ENCODE measurements around the gene CRB3.

Gene CRB3

GRCh38 chr19:6433165-6433564 lies 30.9 kb upstream of the CRB3 start:
- no peak for DNase-seq (ENCODE audit: low spot score)

DNA sequence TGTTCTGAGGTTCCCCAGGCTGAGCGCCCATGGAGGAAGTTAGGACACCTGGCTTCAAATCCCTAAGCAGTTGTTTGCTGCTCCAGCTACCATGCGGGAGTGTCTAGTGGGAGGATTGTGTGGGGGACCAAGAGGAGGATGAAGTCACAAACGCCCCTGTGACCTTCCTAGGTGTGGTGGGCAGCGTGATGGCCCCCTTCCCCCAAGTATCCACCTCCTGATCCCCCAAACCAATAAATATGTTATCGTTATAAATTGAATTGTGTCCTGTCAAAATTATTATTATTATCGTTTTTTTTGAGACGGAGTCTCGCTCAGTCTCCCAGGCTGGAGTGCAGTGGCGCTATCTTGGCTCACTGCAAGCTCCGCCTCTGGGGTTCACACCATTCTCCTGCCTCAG lies 30.4 kb upstream of the CRB3 start, which contains the start of gene SLC25A41:
Gene SLC25A41, minus strand, starts transcription at position 101 of the 400 bp plus-strand sequence. Its CDS starts 70 bp downstream, at position 31.
- DNase-seq (ENCODE audit: low spot score): no peak

GRCh38 chr19:6439743-6440142 lies 24.3 kb upstream of the CRB3 start:
- DNase-seq (ENCODE audit: low spot score): no peak

- no peak for DNase-seq (ENCODE audit: low spot score)
Measured at GRCh38 chr19:6440905-6441304, 23.2 kb upstream of the CRB3 start.

GRCh38 chr19:6442087-6442688 lies 21.9 kb upstream of the CRB3 start:
- DNase-seq (ENCODE audit: low spot score): no peak

DNA sequence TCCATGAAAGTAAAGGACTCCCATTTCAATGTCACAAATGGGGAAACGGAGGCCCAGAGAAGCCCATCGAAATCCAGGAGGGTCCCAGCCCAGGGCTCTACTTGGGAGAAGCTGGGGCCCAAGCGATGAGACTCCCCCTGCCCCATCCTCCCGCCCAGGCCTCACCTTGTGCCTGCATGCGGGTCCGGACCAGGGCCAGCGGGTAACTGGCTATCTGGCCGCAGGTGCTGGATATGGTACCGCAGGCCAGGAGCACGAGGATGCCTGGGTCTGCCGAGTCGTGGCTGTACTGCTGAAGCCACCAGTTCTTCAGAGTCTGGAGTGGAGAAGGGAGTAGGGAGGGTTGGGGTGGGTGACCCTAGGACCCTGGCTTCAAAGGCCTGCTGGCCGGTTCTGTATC lies 20.1 kb upstream of the CRB3 start:
- DNase-seq (ENCODE audit: low spot score): no peak

- DNase-seq (ENCODE audit: low spot score): no peak
Measured at GRCh38 chr19:6446452-6446851, 17.6 kb upstream of the CRB3 start.

- DNase-seq (ENCODE audit: low spot score): no peak
Measured at GRCh38 chr19:6448045-6448444, 16.0 kb upstream of the CRB3 start.

- DNase-seq (ENCODE audit: low spot score): no peak
Measured at GRCh38 chr19:6450166-6450565, 13.9 kb upstream of the CRB3 start.

- no peak for DNase-seq (ENCODE audit: low spot score)
Measured at GRCh38 chr19:6451583-6452222, 12.4 kb upstream of the CRB3 start.

DNA sequence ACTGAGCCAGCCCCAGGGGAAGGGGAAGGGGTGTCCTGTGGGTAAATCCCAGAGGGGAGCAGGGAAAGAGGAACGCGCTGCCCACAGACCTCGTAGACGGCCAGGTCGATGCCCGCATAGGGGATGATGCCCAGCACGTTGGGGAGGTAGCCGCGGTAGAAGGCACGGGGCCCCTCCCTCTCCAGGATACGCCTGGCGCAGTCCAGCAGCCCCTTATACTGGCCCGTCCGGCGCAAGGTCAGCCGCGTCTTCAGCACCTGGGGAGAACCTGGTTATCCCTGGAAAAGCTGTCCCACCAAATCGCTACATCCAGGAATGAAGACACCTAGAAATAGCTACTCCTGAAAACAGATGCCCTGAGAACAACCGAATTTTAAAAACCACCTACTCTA lies 11.9 kb upstream of the CRB3 start:
- DNase-seq (ENCODE audit: low spot score): no peak

- DNase-seq (ENCODE audit: low spot score): no peak
Measured at GRCh38 chr19:6452899-6453298, 11.2 kb upstream of the CRB3 start.

DNA sequence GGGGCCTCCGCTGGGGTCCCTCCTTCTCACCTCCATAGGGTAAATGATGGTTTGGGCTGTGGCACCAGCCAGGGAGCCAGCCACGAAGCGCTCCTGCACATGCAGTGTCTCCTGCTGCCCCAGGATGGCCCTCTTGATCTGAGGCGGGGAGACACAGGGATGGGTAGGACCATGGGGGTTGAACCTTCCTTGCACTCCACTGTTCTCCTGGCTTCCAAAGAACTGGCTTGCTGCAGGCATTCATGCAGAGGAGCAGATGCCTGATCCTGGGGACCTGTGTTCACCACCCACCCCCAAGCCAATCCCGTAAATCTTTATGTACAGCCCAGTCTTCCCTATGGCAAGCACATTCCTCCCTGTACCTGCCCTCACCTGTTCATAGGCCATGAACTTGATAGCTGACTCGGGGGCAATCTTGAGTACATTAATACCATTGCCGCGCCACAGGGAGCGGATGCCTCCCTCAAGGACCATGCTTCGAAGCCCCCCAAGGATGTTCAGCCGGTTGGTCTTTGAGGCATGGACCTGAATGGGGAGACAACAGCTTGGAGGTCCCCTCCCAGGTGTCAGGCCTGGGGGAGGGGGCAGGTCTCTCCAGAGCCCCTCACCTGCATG lies 10.0 kb upstream of the CRB3 start:
- DNase-seq (ENCODE audit: low spot score): no peak

GRCh38 chr19:6455924-6456323 lies 8.1 kb upstream of the CRB3 start:
- no peak for DNase-seq (ENCODE audit: low spot score)

DNA sequence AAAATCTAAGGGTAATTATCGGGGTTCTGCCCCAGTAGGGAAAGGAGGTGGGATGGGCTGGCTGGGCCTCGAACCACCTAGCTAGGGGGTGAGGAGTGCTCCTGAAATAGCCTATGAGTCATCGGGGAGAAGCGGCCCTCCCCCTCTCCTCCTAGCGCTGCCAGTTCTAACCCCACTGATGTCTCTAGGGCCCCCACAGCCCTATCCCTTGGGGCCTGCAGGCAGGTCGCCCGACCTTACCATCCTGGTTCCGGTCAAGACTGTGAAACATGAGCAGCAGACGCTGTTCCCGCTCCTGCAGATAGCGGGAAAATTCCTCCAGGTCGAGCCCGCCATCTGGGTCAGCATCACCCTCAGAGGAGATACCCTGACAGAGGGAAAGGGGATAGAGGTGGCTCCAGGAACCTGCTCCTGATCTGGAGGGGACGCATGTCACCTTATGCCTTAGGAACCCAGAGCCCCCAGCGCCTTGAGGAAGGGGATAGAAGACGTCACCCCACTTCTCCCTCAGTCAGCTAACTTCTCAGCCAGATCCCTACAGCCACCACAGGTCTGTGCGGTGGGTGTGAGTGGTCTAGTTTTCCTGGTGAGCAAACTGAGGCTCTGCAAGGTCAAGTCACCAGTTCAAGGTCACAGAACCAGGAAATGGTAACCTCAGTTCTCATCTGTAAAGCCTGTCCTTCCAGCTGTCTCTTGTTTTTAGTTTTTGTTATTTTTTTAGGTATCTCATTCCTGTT lies 5.9 kb upstream of the CRB3 start:
- DNase-seq (ENCODE audit: low spot score): no peak

DNA sequence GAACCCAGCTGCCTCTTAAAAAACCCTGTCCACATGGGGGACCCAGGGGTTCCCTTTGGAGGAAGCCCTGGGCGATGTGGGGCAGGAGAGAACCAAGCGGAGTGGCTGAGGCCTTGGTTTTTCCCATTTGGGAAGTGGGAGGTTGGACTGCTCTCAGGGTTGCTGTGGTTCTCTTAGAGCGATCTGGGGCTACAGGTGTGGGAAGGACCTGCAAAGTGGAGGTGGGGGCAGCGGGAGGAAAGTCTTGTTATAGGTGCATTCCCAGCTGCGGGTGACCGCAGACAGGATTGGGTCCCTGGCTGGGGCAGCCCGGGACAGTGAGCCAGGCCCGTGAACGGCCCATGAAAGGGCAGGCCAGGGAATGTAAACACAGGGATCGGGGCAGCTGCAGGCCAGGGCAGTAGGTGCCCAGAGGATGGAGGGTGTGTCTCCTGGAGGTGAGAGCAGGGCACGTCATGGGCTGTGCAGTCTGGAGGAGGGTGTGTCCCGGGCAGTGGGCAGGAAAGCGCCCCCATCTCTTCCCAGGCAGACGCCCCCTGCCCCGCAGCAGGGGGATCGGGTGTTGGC lies 5.3 kb upstream of the CRB3 start:
- no peak for DNase-seq (ENCODE audit: low spot score)

DNA sequence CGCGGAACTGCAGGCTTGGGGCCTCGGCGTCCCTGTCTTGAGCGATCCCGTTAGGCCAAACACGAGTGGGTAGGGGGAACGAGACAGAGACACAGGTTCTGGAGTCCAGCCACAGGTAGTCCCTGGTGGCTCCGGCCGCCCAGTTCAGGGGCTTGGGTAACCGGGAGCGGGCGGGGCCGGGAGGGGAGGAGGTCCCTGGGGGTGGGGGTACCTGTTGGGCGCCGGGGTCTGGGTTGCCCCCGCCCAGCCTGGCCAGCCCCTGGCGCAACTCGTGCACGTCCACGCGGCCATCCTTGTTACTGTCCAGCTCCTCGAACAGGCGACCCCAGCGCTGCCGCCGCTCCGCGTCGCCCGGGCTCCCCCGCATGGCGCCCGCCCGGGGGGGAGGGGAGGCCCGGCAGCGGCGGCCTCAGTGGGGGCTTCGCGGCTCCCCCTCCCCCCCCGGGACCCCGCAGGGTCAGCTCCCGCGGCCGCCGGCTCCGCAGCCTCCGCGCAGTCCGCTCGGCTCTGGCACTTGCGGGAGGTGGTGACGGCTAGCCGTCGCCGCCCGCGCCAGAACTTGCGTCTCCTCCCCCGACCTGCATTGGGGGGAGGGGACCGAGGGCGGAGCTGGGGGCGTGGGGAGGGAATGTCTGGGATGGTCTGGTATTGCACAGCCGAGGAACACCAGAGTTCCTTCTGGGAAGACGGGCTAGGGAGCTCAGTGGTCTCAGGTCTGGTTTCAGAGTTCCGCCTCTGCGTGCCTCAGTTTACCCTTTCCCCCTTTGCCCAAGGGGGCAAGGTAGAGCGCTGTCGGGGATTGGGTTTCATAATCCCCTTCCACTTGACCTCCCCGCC lies 4.6 kb upstream of the CRB3 start, which contains the start of gene SLC25A23:
Gene SLC25A23, minus strand, starts transcription at position 531 of the 837 bp plus-strand sequence. Its CDS starts 164 bp downstream, at position 367.
- DNase-seq (ENCODE audit: low spot score): peak; percentile 88

DNA sequence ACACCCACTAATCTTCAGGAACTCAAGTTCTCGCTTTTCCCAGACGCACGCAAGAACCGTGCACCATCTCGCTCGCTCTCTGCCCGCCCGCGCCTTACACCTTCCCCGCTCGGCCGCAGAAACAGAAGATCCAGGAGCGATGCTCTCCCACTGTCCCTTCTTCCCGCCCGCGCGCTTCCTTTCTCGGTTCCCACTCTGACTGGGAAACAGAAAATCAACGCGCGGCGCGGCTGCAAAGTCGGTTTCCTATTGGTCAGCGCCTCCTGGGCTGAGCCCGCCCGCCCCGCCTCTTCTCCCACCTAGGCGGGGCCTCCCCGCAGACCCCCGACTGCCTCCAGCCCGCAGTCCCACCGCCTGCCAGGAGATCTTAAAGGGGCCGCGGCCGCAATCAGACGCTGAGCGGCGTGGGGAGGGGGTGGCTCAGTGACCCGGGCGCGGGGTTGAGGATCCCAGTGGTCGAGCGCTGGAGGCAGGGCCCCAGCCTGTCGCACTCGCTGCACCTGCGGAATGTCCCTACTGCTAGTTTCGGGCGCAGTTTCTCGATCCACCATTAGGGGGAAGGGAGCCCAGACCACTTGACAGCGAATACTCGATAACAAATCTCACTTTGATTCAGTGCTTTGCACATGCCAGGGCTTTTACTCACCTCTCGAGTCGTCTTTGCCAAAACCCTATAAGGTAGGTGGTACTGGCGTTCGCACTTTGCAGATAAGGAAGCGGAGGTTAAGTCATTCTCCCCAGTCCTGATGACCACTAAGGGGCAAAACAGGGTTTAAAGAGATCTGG lies 3.8 kb upstream of the CRB3 start:
- DNase-seq (ENCODE audit: low spot score): peak; percentile 87

DNA sequence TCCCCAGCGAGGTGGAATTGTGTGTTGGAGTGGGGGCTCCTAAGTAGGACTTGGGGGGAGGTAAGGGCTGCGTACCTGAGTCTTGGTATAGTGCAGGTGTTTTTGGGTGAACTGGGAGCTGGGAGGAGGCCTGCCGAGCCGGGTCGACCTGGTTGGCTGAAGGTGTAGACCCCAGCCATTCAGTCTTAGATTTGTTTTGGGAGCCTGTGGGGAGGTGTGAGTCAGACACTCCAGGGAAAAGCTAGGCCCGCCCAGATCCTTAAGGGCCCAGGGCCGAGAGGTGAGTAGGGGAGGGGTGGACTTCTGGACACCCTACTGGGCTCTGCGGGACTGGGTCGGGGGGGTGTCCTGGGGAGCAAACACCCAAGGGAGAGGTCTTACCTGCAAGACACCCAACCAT lies 935 bp downstream of the CRB3 start:
- no peak for DNase-seq (ENCODE audit: low spot score)

GRCh38 chr19:6465663-6466062 lies 1.6 kb downstream of the CRB3 start:
- no peak for DNase-seq (ENCODE audit: low spot score)
